HEK293 (cell line): ENCODE measurements around the gene NGB.

ENCODE experiments used
- CTCF ChIA-PET: fragments of 350-600 bp; formaldehyde crosslinking; extraction: SDS; loops from one replicate; lab custom pipeline; 2021; ENCODE audit warnings: antibody characterized with exemption; lab: Yijun Ruan, JAX
- POLR2A ChIA-PET: fragments of 300-600 bp; formaldehyde crosslinking; extraction: SDS; loops from one replicate; lab custom pipeline; 2020; ENCODE audit warnings: antibody characterized with exemption, inconsistent platforms; lab: Yijun Ruan, JAX
- H3K27ac ChIP-seq: fragments of 200-500 bp; sonication (Bioruptor generic); 2 replicates; pipeline ENCODE4 v1.5.1; 2014; ENCODE audit warnings: low read depth, low read length, control low read depth, inconsistent platforms; ENCODE audit errors: extremely low read depth
- H3K36me3 ChIP-seq, 2 experiments: fragments of 200-500 bp in 1 of 2; sonication (Bioruptor generic) in 1 of 2; 1 replicate in 1 of 2; 2 replicates in 1 of 2; pipeline ENCODE4 v1.5.1; 2014 to 2017; ENCODE audit warnings: inconsistent platforms in 2 of 2, low read length in 2 of 2; ENCODE audit not compliant: control insufficient read depth in 2 of 2, insufficient read depth in 1 of 2
- H3K4me1 ChIP-seq: fragments of 200-500 bp; sonication (Bioruptor generic); 2 replicates; pipeline ENCODE4 v1.5.1; 2014; ENCODE audit warnings: mild to moderate bottlenecking, low read length, inconsistent platforms; ENCODE audit not compliant: control insufficient read depth, insufficient read depth
- H3K4me3 ChIP-seq: 2 replicates; pipeline ENCODE4 v1.5.1; 2011; ENCODE audit warnings: low read depth, mild to moderate bottlenecking, control low read depth, low read length, moderate library complexity
- H3K9me3 ChIP-seq: fragments of 200-500 bp; sonication (Bioruptor generic); 2 replicates; pipeline ENCODE4 v1.5.1; 2014; ENCODE audit warnings: low read depth, low read length, inconsistent platforms; ENCODE audit not compliant: control insufficient read depth, insufficient read depth
- GLIS2 ChIP-seq: fragments of 450-650 bp; formaldehyde crosslinking; IDR thresholded peaks from 2 replicates; pipeline ENCODE4 v1.5.1; 2016; ENCODE audit warnings: missing biosample characterization, missing genetic modification characterization
- HIC1 ChIP-seq: fragments of 450-650 bp; formaldehyde crosslinking; IDR thresholded peaks from 2 replicates; pipeline ENCODE4 v1.5.1; 2016; ENCODE audit warnings: missing biosample characterization, missing genetic modification characterization
- KLF16 ChIP-seq: fragments of 450-650 bp; formaldehyde crosslinking; IDR thresholded peaks from 2 replicates; pipeline ENCODE4 v1.5.1; 2017; ENCODE audit warnings: missing biosample characterization, missing genetic modification characterization
- KLF9 ChIP-seq: fragments of 450-650 bp; formaldehyde crosslinking; IDR thresholded peaks from 2 replicates; pipeline ENCODE4 v1.5.1; 2016; ENCODE audit warnings: missing biosample characterization, missing genetic modification characterization, low read depth
- MYNN ChIP-seq: fragments of 450-650 bp; formaldehyde crosslinking; IDR thresholded peaks from 2 replicates; pipeline ENCODE4 v1.5.1; 2016; ENCODE audit warnings: missing biosample characterization, missing genetic modification characterization, borderline replicate concordance
- RBAK ChIP-seq: fragments of 450-650 bp; formaldehyde crosslinking; IDR thresholded peaks from 2 replicates; pipeline ENCODE4 v1.5.1; 2016; ENCODE audit warnings: missing biosample characterization, missing genetic modification characterization
- ZBTB8A ChIP-seq: fragments of 450-650 bp; formaldehyde crosslinking; IDR thresholded peaks from 2 replicates; pipeline ENCODE4 v1.5.1; 2016; ENCODE audit warnings: missing biosample characterization, missing genetic modification characterization
- ZIC2 ChIP-seq: fragments of 450-650 bp; formaldehyde crosslinking; IDR thresholded peaks from 2 replicates; pipeline ENCODE4 v1.5.1; 2016; ENCODE audit warnings: missing biosample characterization, missing genetic modification characterization
- ZNF10 ChIP-seq: fragments of 450-650 bp; formaldehyde crosslinking; IDR thresholded peaks from 2 replicates; pipeline ENCODE4 v1.5.1; 2017; ENCODE audit warnings: missing biosample characterization, missing genetic modification characterization
- ZNF24 ChIP-seq: fragments of 450-650 bp; formaldehyde crosslinking; IDR thresholded peaks from 2 replicates; pipeline ENCODE4 v1.5.1; 2016; ENCODE audit warnings: missing biosample characterization, missing genetic modification characterization
- ZNF324 ChIP-seq: fragments of 450-650 bp; formaldehyde crosslinking; IDR thresholded peaks from 2 replicates; pipeline ENCODE4 v1.5.1; 2016; ENCODE audit warnings: missing biosample characterization, missing genetic modification characterization
- ZNF600 ChIP-seq: fragments of 450-650 bp; formaldehyde crosslinking; IDR thresholded peaks from 2 replicates; pipeline ENCODE4 v1.5.1; 2016; ENCODE audit warnings: missing biosample characterization, missing genetic modification characterization
- ZNF664 ChIP-seq: fragments of 450-650 bp; formaldehyde crosslinking; IDR thresholded peaks from 2 replicates; pipeline ENCODE4 v1.5.1; 2016; ENCODE audit warnings: missing biosample characterization, missing genetic modification characterization
- ZNF76 ChIP-seq: fragments of 450-650 bp; formaldehyde crosslinking; IDR thresholded peaks from 2 replicates; pipeline ENCODE4; 2016; ENCODE audit warnings: low read depth, missing biosample characterization, missing genetic modification characterization, borderline replicate concordance
- ZNF792 ChIP-seq: fragments of 450-650 bp; formaldehyde crosslinking; IDR thresholded peaks from 2 replicates; pipeline ENCODE4 v1.5.1; 2016; ENCODE audit warnings: missing biosample characterization, missing genetic modification characterization
- ZSCAN23 ChIP-seq: fragments of 450-650 bp; formaldehyde crosslinking; IDR thresholded peaks from 2 replicates; pipeline ENCODE4 v1.5.1; 2016; ENCODE audit warnings: missing biosample characterization, missing genetic modification characterization
- TF ChIP-seq, protein P1 (sequence below): sonication (generic); formaldehyde crosslinking; IDR thresholded peaks from 2 replicates; pipeline ENCODE4 v1.8.1; 2022; ENCODE audit warnings: mild to moderate bottlenecking, moderate library complexity, missing genetic modification reagents
- TF ChIP-seq, protein P2 (sequence below): fragments of 450-650 bp; formaldehyde crosslinking; IDR thresholded peaks from 2 replicates; pipeline ENCODE4; 2016; ENCODE audit warnings: missing biosample characterization, missing genetic modification characterization
- TF ChIP-seq, protein P3 (sequence below): fragments of 450-650 bp; formaldehyde crosslinking; IDR thresholded peaks from 2 replicates; pipeline ENCODE4 v1.5.0; 2017; ENCODE audit warnings: missing biosample characterization, missing genetic modification characterization, borderline replicate concordance
- TF ChIP-seq, protein P4 (sequence below): fragments of 450-650 bp; formaldehyde crosslinking; optimal IDR thresholded peaks from 2 replicates; pipeline ENCODE3; 2016; ENCODE audit warnings: missing biosample characterization, mild to moderate bottlenecking, missing genetic modification characterization

NGB gene

DNA sequence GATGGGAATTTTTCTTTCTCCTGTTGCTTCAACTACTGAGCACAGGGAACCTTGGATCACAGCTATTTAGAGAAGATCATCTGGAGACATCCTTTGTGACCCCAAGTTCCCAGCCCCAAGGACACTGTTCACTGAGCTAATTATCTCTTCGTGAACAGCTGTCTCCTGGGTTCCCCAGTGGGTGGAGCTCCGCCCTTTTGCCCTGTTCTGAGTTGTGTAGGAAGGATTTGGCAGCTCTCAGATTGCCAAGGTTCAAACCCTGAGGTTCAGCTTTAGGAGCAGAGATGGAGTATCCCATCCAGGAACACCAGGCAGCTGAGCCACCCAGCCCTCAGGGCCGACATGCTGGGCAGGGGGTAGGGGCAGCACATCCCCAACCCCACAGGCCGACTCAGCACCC is 32.0 kb downstream of the NGB start:
- Histone ChIP-seq H3K4me3 (no peak overlapping the region), H3K27ac (no peak overlapping the region), H3K36me3 (peaks cover 0 to 3% of the 10 kb centered on the region in 2 experiments; a peak in 1 of 3 replicates), H3K9me3 (no peaks in the 10 kb centered on the region), H3K4me1 (no peaks in the 10 kb centered on the region)
- ChIA-PET POLR2A (no interaction called here), CTCF (interaction anchor here (1.3 kb wide), 1 partner anchor 11 kb away, joined by 4 read pairs; no protein-coding TSS in a partner anchor)
- TF ChIP-seq MYNN (no peak), ZBTB8A (tag by site-specific recombination) (no peak), ZNF792 (tag by site-specific recombination) (no peak), ZIC2 (tag by site-specific recombination) (no peak), KLF9 (no peak), ZNF600 (tag by site-specific recombination) (no peak), GLIS2 (tag by site-specific recombination) (no peak), ZNF24 (tag by site-specific recombination) (no peak), ZSCAN23 (tag by site-specific recombination) (no peak), ZNF324 (tag by site-specific recombination) (no peak)
- TF ChIP-seq, protein P1, sequence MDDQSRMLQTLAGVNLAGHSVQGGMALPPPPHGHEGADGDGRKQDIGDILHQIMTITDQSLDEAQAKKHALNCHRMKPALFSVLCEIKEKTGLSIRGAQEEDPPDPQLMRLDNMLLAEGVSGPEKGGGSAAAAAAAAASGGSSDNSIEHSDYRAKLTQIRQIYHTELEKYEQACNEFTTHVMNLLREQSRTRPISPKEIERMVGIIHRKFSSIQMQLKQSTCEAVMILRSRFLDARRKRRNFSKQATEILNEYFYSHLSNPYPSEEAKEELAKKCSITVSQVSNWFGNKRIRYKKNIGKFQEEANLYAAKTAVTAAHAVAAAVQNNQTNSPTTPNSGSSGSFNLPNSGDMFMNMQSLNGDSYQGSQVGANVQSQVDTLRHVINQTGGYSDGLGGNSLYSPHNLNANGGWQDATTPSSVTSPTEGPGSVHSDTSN (CRISPR knock-in tag) = no peak
- TF ChIP-seq, protein P2, sequence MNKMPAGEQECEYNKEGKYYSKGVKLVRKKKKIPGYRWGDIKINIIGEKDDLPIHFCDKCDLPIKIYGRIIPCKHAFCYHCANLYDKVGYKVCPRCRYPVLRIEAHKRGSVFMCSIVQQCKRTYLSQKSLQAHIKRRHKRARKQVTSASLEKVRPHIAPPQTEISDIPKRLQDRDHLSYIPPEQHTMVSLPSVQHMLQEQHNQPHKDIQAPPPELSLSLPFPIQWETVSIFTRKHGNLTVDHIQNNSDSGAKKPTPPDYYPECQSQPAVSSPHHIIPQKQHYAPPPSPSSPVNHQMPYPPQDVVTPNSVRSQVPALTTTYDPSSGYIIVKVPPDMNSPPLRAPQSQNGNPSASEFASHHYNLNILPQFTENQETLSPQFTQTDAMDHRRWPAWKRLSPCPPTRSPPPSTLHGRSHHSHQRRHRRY (tag by site-specific recombination) = no peak
- TF ChIP-seq, protein P3, sequence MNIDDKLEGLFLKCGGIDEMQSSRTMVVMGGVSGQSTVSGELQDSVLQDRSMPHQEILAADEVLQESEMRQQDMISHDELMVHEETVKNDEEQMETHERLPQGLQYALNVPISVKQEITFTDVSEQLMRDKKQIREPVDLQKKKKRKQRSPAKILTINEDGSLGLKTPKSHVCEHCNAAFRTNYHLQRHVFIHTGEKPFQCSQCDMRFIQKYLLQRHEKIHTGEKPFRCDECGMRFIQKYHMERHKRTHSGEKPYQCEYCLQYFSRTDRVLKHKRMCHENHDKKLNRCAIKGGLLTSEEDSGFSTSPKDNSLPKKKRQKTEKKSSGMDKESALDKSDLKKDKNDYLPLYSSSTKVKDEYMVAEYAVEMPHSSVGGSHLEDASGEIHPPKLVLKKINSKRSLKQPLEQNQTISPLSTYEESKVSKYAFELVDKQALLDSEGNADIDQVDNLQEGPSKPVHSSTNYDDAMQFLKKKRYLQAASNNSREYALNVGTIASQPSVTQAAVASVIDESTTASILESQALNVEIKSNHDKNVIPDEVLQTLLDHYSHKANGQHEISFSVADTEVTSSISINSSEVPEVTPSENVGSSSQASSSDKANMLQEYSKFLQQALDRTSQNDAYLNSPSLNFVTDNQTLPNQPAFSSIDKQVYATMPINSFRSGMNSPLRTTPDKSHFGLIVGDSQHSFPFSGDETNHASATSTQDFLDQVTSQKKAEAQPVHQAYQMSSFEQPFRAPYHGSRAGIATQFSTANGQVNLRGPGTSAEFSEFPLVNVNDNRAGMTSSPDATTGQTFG = no peak

- no peak overlapping the region for H3K27ac ChIP-seq
- TF ChIP-seq ZNF664 (tag by site-specific recombination) = no peak
- TF ChIP-seq ZNF76 (tag by site-specific recombination) = no peak
- TF ChIP-seq, protein P2 (tag by site-specific recombination) = no peak
- TF ChIP-seq KLF16 = no peak
- TF ChIP-seq, protein P4, sequence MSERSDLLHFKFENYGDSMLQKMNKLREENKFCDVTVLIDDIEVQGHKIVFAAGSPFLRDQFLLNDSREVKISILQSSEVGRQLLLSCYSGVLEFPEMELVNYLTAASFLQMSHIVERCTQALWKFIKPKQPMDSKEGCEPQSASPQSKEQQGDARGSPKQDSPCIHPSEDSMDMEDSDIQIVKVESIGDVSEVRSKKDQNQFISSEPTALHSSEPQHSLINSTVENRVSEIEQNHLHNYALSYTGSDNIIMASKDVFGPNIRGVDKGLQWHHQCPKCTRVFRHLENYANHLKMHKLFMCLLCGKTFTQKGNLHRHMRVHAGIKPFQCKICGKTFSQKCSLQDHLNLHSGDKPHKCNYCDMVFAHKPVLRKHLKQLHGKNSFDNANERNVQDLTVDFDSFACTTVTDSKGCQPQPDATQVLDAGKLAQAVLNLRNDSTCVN (tag by site-specific recombination) = no peak
- TF ChIP-seq HIC1 (tag by site-specific recombination) = no peak
- no peak for TF ChIP-seq ZNF10 (tag by site-specific recombination)
- no peak for TF ChIP-seq RBAK
- CTCF ChIA-PET = interaction anchor here (0.5 to 1.1 kb wide), 3 partner anchors 63 to 378 kb away, joined by 3 to 4 read pairs (median 3); no protein-coding TSS in a partner anchor
Observed at GRCh38 chr14:77238356-77238755, 32.6 kb downstream of the NGB start.

More at GRCh38 chr14:77238356-77238755, 32.6 kb downstream of the NGB start:
- no peaks in the 10 kb centered on the region for H3K4me1 ChIP-seq
- no peaks in the 10 kb centered on the region for H3K36me3 ChIP-seq
- H3K4me3 ChIP-seq = no peak overlapping the region
- POLR2A ChIA-PET = no interaction called here
- H3K9me3 ChIP-seq = no peaks in the 10 kb centered on the region
